Limb (tissue), 2 donors: ENCODE results near the gene ZNF423.

Experiments used
- DNase-seq, 2 donors: peaks; one replicate each; pipeline ENCODE4 v3.0.0-alpha.2; 2016; ENCODE audit errors: extremely low spot score in 2 of 2

The ZNF423 gene

GRCh38 chr16:49849037-49849753 is 6.7 kb downstream of the ZNF423 start:
- no peak for DNase-seq

- DNase-seq = no peak
These were observed 7.4 kb downstream of the ZNF423 start for GRCh38 chr16:49848530-49848929.

- DNase-seq = no peak
These were observed 9.1 kb downstream of the ZNF423 start for GRCh38 chr16:49846800-49847199.

GRCh38 chr16:49844359-49844758 is 11.6 kb downstream of the ZNF423 start:
- no peak for DNase-seq

- DNase-seq = no peak
These were observed 12.2 kb downstream of the ZNF423 start for GRCh38 chr16:49843758-49844157.

GRCh38 chr16:49842972-49843371 is 12.9 kb downstream of the ZNF423 start:
- DNase-seq = no peak

- peak in 1 of 2 donors; percentile 52 for DNase-seq
These were observed 16.7 kb downstream of the ZNF423 start for GRCh38 chr16:49839017-49839825.

- peak in 1 of 2 donors; percentile 65 for DNase-seq
These were observed 17.4 kb downstream of the ZNF423 start for GRCh38 chr16:49838441-49839016.

- DNase-seq = no peak
These were observed 18.1 kb downstream of the ZNF423 start for GRCh38 chr16:49837688-49838410.

- no peak for DNase-seq
These were observed 19.2 kb downstream of the ZNF423 start for GRCh38 chr16:49836668-49837067.

- no peak for DNase-seq
These were observed 19.7 kb downstream of the ZNF423 start for GRCh38 chr16:49836218-49836617.

GRCh38 chr16:49835161-49835777 is 20.6 kb downstream of the ZNF423 start:
- DNase-seq = peak in 1 of 2 donors; percentile 77

- DNase-seq = peak; percentile 62 to 80
These were observed 21.3 kb downstream of the ZNF423 start for GRCh38 chr16:49834531-49835151.

- no peak for DNase-seq
These were observed 21.9 kb downstream of the ZNF423 start for GRCh38 chr16:49833796-49834530.

GRCh38 chr16:49833085-49833484 is 22.8 kb downstream of the ZNF423 start:
- peak in 1 of 2 donors; percentile 66 for DNase-seq

GRCh38 chr16:49832177-49832576 is 23.7 kb downstream of the ZNF423 start:
- DNase-seq = no peak

GRCh38 chr16:49830873-49831272 is 25.0 kb downstream of the ZNF423 start:
- DNase-seq = no peak

- peak in 1 of 2 donors; percentile 70 for DNase-seq
These were observed 27.2 kb downstream of the ZNF423 start for GRCh38 chr16:49828533-49829267.

- peak in 1 of 2 donors; percentile 64 for DNase-seq
These were observed 28.0 kb downstream of the ZNF423 start for GRCh38 chr16:49827805-49828438.
